IMR-90 (cell line): ENCODE results near the gene FAM13B. TPM values are rescaled to one million over a fixed set of nuclear protein-coding genes. Genes with fewer than 3 reads are reported as not detected.

Experiments
- ATAC-seq: fragments of 200-7000 bp; cut with Tn5 transposase; 2 replicates; pipeline ENCODE4 v1.9.1; 2020; ENCODE audit warnings: low read depth, mild to moderate bottlenecking, moderate library complexity
- BruUV-seq: library from RNA; stranded (reverse); fragments of 400-500 nt; replicated peaks from 2 replicates; lab custom pipeline; 2021; lab: Mats Ljungman, UMichigan
- CTCF ChIA-PET: fragments of 300-600 bp; formaldehyde crosslinking; extraction: SDS; loops from one replicate; lab custom pipeline; 2021; ENCODE audit warnings: antibody characterized with exemption; lab: Yijun Ruan, JAX
- POLR2A ChIA-PET: fragments of 300-600 bp; sonication (Branson Sonifier 250); formaldehyde crosslinking; loops from one replicate; lab custom pipeline; 2022; ENCODE audit warnings: antibody characterized with exemption; ENCODE audit not compliant: unreplicated experiment; lab: Charles Lee
- DNase-seq: peaks from one replicate; pipeline ENCODE4 v3.0.0; 2013
- H2AFZ ChIP-seq: replicated peaks from 2 replicates; pipeline ENCODE3; 2013; ENCODE audit warnings: low read length, mild to moderate bottlenecking; ENCODE audit not compliant: poor library complexity
- H2AK5ac ChIP-seq: 2 replicates; pipeline ENCODE4 v1.6.1; 2013; ENCODE audit warnings: low read depth, low read length, inconsistent platforms
- H2AK9ac ChIP-seq: replicated peaks from 2 replicates; pipeline ENCODE3; 2013; ENCODE audit warnings: mild to moderate bottlenecking, low read depth, low read length, moderate library complexity; ENCODE audit not compliant: poor library complexity
- H2BK120ac ChIP-seq: 2 replicates; pipeline ENCODE4 v1.6.1; 2013; ENCODE audit warnings: low read depth, low read length, inconsistent platforms
- H2BK15ac ChIP-seq: 3 replicates; pipeline ENCODE4 v1.6.1; 2013; ENCODE audit warnings: low read depth, low read length, inconsistent platforms
- H2BK20ac ChIP-seq: 2 replicates; pipeline ENCODE4 v1.6.1; 2013; ENCODE audit warnings: low read depth, mild to moderate bottlenecking, inconsistent platforms, low read length, moderate library complexity
- H2BK5ac ChIP-seq: 2 replicates; pipeline ENCODE4 v1.6.1; 2013; ENCODE audit warnings: mild to moderate bottlenecking, low read depth, low read length, inconsistent platforms; ENCODE audit not compliant: poor library complexity, severe bottlenecking
- H3K14ac ChIP-seq: replicated peaks from 2 replicates; pipeline ENCODE4 v1.6.1; 2013; ENCODE audit warnings: low read depth, low read length, inconsistent platforms
- H3K18ac ChIP-seq: 2 replicates; pipeline ENCODE4 v1.6.1; 2013; ENCODE audit warnings: low read depth, low read length, control low read depth
- H3K23ac ChIP-seq: 2 replicates; pipeline ENCODE4 v1.6.1; 2013; ENCODE audit warnings: low read depth, low read length, inconsistent platforms
- H3K27ac ChIP-seq: 2 replicates; pipeline ENCODE4 v1.5.1; 2013; ENCODE audit warnings: mild to moderate bottlenecking, control low read depth, low read length; ENCODE audit not compliant: insufficient read depth
- H3K27me3 ChIP-seq: 2 replicates; pipeline ENCODE4 v1.6.1; 2013; ENCODE audit warnings: low read length; ENCODE audit not compliant: control insufficient read depth, insufficient read depth
- H3K36me3 ChIP-seq: 2 replicates; pipeline ENCODE4 v1.6.1; 2013; ENCODE audit warnings: low read length, mixed read lengths; ENCODE audit not compliant: control insufficient read depth, insufficient read depth
- H3K4ac ChIP-seq: 2 replicates; pipeline ENCODE4 v1.6.1; 2013; ENCODE audit warnings: low read depth, low read length, inconsistent platforms
- H3K4me1 ChIP-seq: 2 replicates; pipeline ENCODE4 v1.6.1; 2013; ENCODE audit warnings: low read length, mixed read lengths; ENCODE audit not compliant: control insufficient read depth, insufficient read depth
- H3K4me2 ChIP-seq: 2 replicates; pipeline ENCODE4 v1.6.1; 2013; ENCODE audit warnings: low read depth, mild to moderate bottlenecking, control low read depth, low read length, moderate library complexity
- H3K4me3 ChIP-seq: 2 replicates; pipeline ENCODE4 v1.5.1; 2013; ENCODE audit warnings: low read depth, mild to moderate bottlenecking, control low read depth, low read length, moderate library complexity; ENCODE audit not compliant: insufficient read depth
- H3K56ac ChIP-seq: 2 replicates; pipeline ENCODE4 v1.6.1; 2013; ENCODE audit warnings: low read length, inconsistent platforms; ENCODE audit not compliant: insufficient read depth; ENCODE audit errors: extremely low read depth
- H3K79me1 ChIP-seq, 2 experiments: 2 replicates each; pipeline ENCODE4 v1.6.1; 2013; ENCODE audit warnings: low read length in 2 of 2, inconsistent platforms in 1 of 2, low read depth in 1 of 2
- H3K9ac ChIP-seq: 2 replicates; pipeline ENCODE4 v1.6.1; 2013; ENCODE audit warnings: low read depth, low read length, control low read depth
- H3K9me1 ChIP-seq: 2 replicates; pipeline ENCODE4 v1.6.1; 2013; ENCODE audit warnings: low read length, inconsistent platforms; ENCODE audit not compliant: insufficient read depth
- H3K9me3 ChIP-seq: 2 replicates; pipeline ENCODE4 v1.6.1; 2013; ENCODE audit warnings: low read length; ENCODE audit not compliant: control insufficient read depth, insufficient read depth
- H4K20me1 ChIP-seq: 2 replicates; pipeline ENCODE4 v1.6.1; 2013; ENCODE audit warnings: low read length, inconsistent platforms; ENCODE audit not compliant: insufficient read depth
- H4K5ac ChIP-seq: 2 replicates; pipeline ENCODE4 v1.6.1; 2013; ENCODE audit warnings: mild to moderate bottlenecking, low read depth, low read length, control low read depth
- H4K8ac ChIP-seq, 2 experiments: 2 replicates each; pipeline ENCODE4 v1.6.1; 2013; ENCODE audit warnings: low read depth in 2 of 2, low read length in 2 of 2, control low read depth in 1 of 2, inconsistent platforms in 1 of 2
- H4K91ac ChIP-seq: 2 replicates; pipeline ENCODE4 v1.6.1; 2013; ENCODE audit warnings: low read depth, low read length, inconsistent platforms; ENCODE audit not compliant: insufficient read depth
- BHLHE40 ChIP-seq: fragments of 150-350 bp; IDR thresholded peaks from 2 replicates; pipeline ENCODE4 v1.6.1; 2016; ENCODE audit warnings: mild to moderate bottlenecking, low read depth, low read length
- CHD1 ChIP-seq: IDR thresholded peaks from 2 replicates; pipeline ENCODE4 v1.6.1; 2012; ENCODE audit warnings: low read depth, low read length, improper control_type of control experiment
- FOS ChIP-seq: fragments of 150-350 bp; IDR thresholded peaks from 2 replicates; pipeline ENCODE4 v1.6.1; 2016; ENCODE audit warnings: low read depth, low read length
- MAFK ChIP-seq: IDR thresholded peaks from 2 replicates; pipeline ENCODE4 v1.6.1; 2012; ENCODE audit warnings: low read depth, low read length, improper control_type of control experiment
- MAZ ChIP-seq: IDR thresholded peaks from 2 replicates; pipeline ENCODE4 v1.6.1; 2012; ENCODE audit warnings: low read depth, mild to moderate bottlenecking, low read length, improper control_type of control experiment, moderate library complexity, borderline replicate concordance
- MXI1 ChIP-seq: IDR thresholded peaks from 2 replicates; pipeline ENCODE4 v1.6.1; 2012; ENCODE audit warnings: low read depth, mild to moderate bottlenecking, low read length, moderate library complexity, borderline replicate concordance
- NFE2L2 ChIP-seq: fragments of 150-350 bp; IDR thresholded peaks from 2 replicates; pipeline ENCODE4 v1.6.1; 2016; ENCODE audit warnings: low read depth, mild to moderate bottlenecking, low read length
- POLR2A ChIP-seq: IDR thresholded peaks from 2 replicates; pipeline ENCODE4 v1.6.1; 2012; ENCODE audit warnings: mild to moderate bottlenecking, low read depth, low read length
- RAD21 ChIP-seq: IDR thresholded peaks from 2 replicates; pipeline ENCODE4 v1.6.1; 2012; ENCODE audit warnings: low read length, improper control_type of control experiment
- RCOR1 ChIP-seq: IDR thresholded peaks from 2 replicates; pipeline ENCODE4 v1.6.1; 2012; ENCODE audit warnings: mild to moderate bottlenecking, low read length, improper control_type of control experiment; ENCODE audit not compliant: insufficient replicate concordance
- RFX5 ChIP-seq: IDR thresholded peaks from 2 replicates; pipeline ENCODE4 v1.8.0; 2012; ENCODE audit warnings: low read depth, mild to moderate bottlenecking, low read length, moderate library complexity
- WGBS, 2 experiments: methylation state at CpG; one replicate each; pipeline versions ENCODE4 v1.1.5 to v1.1.7; 2013; ENCODE audit warnings: missing lambda C conversion rate in 2 of 2; ENCODE audit not compliant: insufficient read length in 1 of 2; ENCODE audit errors: extremely low coverage in 2 of 2; 5-methylcytosine and 5-hydroxymethylcytosine counted together
- dilution Hi-C: fragments of 300-500 bp; cut with HindIII; formaldehyde crosslinking; loops from one replicate; pipeline ENCODE4 v1.14.3; 2018; ENCODE audit warnings: low sequenced_read_pairs; ENCODE audit not compliant: unreplicated experiment
- in situ Hi-C: fragments of 300-500 bp; cut with MboI; formaldehyde crosslinking; loops from 3 replicates; pipeline ENCODE4 v1.14.3; 2019; ENCODE audit warnings: low sequenced_read_pairs, inconsistent platforms, mixed read lengths
- intact Hi-C: fragments of 100-400 bp; cut with micrococcal nuclease; formaldehyde crosslinking; loops from 2 replicates; pipeline ENCODE4 v1.10.0; 2022
- polyA plus RNA-seq, 3 experiments: library from polyadenylated mRNA; depleted of rRNA; stranded (reverse); fragments of >200 nt; gene quantifications; 2 replicates each; pipeline ENCODE4 v1.2.3, GENCODE V29; 2012; ENCODE audit warnings: low replicate concordance in 1 of 3
- total RNA-seq: library from RNA; depleted of rRNA; stranded (reverse); fragments of >200 nt; gene quantifications from 2 replicates; pipeline ENCODE4 v1.2.3, GENCODE V29; 2012
- TF ChIP-seq, protein P1 (sequence below): fragments of 150-350 bp; IDR thresholded peaks from 2 replicates; pipeline ENCODE4 v1.6.1; 2016; ENCODE audit warnings: low read depth, mild to moderate bottlenecking, low read length, moderate library complexity, borderline replicate concordance
- TF ChIP-seq, protein P2 (sequence below): conservative IDR thresholded peaks from 2 replicates; pipeline ENCODE4 v1.5.1; 2012; ENCODE audit warnings: mild to moderate bottlenecking, low read depth, low read length, improper control_type of control experiment
- TF ChIP-seq, protein P3 (sequence below): fragments of 150-350 bp; IDR thresholded peaks from 2 replicates; pipeline ENCODE4 v1.6.1; 2017; ENCODE audit warnings: mild to moderate bottlenecking, antibody characterized with exemption, low read length, low read depth

The FAM13B gene
- total and polyA plus RNA-seq, 2 of the 4 experiments (the other 2 are of a cell fraction), result 14.6 to 15.1 TPM

DNA sequence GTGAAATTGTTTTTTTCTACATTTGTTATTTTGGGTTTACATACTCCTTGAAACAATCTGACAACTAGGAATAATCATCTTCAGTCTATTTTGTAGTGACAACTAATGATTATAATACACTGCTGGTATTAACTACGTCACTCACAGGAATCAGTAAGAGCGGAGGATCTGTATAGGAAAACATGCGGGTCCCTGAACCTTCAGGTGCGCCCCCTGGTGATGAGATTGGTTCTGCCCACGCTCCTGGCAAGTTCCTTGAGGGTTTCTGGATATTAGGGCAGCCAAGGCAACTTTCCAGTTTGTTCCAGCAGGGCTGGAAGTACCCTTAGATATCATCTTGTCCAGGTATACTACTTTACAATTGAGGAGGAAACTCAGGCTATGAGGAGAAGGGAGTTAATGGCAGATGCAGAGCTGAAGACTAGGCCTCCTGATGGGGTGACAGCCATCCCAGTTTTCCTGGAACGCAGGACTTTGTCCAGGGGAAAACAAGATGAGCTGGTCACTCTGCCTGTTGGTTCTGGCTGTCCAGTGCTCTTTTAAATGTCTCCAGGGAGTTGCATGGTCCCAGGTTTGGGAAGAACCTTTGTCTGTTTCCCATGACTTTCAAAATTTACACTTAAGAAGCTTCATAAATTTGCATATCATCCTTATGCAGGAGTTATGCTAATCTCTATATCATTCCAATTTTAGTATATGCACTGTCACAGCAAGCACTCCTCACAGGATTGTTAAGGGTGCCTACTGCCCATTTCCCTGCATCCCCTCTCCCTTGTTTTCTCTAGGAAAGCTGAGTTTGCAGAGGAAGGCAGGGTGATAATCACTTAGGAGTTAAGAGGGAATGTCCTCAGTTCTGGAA is 36.1 kb upstream of the FAM13B start:
- ChIA-PET POLR2A (no interaction called here), CTCF (interaction anchor here (0.6 to 1.8 kb wide), 8 partner anchors 13 to 290 kb away, joined by 3 to 6 read pairs (median 4); no protein-coding TSS in a partner anchor)
- Histone ChIP-seq H3K9me1 (no peaks in the 10 kb centered on the region), H3K4me1 (no peaks in the 10 kb centered on the region), H3K18ac (no peak overlapping the region), H4K20me1 (no peaks in the 10 kb centered on the region), H3K79me1 (no peaks in the 10 kb centered on the region), H3K27ac (no peak overlapping the region), H2BK20ac (no peak overlapping the region), H3K27me3 (peaks cover 3% of the 10 kb centered on the region), H3K4ac (no peak overlapping the region), H3K9me3 (no peaks in the 10 kb centered on the region), H2BK15ac (no peak overlapping the region), H2AFZ (no peak overlapping the region), H3K14ac (no peak overlapping the region), H3K23ac (no peak overlapping the region), H4K91ac (no peak overlapping the region), H3K4me3 (no peak overlapping the region), H2BK5ac (no peak overlapping the region), H2AK5ac (no peak overlapping the region), H2BK120ac (no peak overlapping the region), H4K5ac (no peak overlapping the region), H3K9ac (no peak overlapping the region), H3K56ac (no peak overlapping the region), H3K36me3 (no peaks in the 10 kb centered on the region), H4K8ac (no peak overlapping the region), H3K4me2 (no peak overlapping the region), H2AK9ac (no peak overlapping the region)
- WGBS, 2 experiments, result no CpG with 5 or more reads among the region's 6 CpGs
- DNase-seq (peak; percentile 71), ATAC-seq (peak; percentile 95)
- BruUV-seq, result no TSS peak
- intact Hi-C loops (loop anchor here (1.0 kb wide), 2 partner anchors 33 to 290 kb away; no protein-coding TSS in a partner anchor), dilution Hi-C loops (no loop called here), in situ Hi-C loops (loop anchor here (25.0 kb wide), 1 partner anchor 432 kb away; no protein-coding TSS in a partner anchor)
- no peak for TF ChIP-seq MXI1
- no peak for TF ChIP-seq NFE2L2
- TF ChIP-seq, protein P1, sequence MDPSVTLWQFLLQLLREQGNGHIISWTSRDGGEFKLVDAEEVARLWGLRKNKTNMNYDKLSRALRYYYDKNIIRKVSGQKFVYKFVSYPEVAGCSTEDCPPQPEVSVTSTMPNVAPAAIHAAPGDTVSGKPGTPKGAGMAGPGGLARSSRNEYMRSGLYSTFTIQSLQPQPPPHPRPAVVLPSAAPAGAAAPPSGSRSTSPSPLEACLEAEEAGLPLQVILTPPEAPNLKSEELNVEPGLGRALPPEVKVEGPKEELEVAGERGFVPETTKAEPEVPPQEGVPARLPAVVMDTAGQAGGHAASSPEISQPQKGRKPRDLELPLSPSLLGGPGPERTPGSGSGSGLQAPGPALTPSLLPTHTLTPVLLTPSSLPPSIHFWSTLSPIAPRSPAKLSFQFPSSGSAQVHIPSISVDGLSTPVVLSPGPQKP, result no peak
- no peak for TF ChIP-seq POLR2A
- TF ChIP-seq RAD21, result peak; percentile 62
- TF ChIP-seq MAFK, result no peak
- no peak for TF ChIP-seq RCOR1
- TF ChIP-seq, protein P2, sequence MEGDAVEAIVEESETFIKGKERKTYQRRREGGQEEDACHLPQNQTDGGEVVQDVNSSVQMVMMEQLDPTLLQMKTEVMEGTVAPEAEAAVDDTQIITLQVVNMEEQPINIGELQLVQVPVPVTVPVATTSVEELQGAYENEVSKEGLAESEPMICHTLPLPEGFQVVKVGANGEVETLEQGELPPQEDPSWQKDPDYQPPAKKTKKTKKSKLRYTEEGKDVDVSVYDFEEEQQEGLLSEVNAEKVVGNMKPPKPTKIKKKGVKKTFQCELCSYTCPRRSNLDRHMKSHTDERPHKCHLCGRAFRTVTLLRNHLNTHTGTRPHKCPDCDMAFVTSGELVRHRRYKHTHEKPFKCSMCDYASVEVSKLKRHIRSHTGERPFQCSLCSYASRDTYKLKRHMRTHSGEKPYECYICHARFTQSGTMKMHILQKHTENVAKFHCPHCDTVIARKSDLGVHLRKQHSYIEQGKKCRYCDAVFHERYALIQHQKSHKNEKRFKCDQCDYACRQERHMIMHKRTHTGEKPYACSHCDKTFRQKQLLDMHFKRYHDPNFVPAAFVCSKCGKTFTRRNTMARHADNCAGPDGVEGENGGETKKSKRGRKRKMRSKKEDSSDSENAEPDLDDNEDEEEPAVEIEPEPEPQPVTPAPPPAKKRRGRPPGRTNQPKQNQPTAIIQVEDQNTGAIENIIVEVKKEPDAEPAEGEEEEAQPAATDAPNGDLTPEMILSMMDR, result peak; percentile 81
- TF ChIP-seq CHD1, result no peak
- no peak for TF ChIP-seq BHLHE40
- no peak for TF ChIP-seq FOS
- TF ChIP-seq RFX5, result no peak
- TF ChIP-seq, protein P3, sequence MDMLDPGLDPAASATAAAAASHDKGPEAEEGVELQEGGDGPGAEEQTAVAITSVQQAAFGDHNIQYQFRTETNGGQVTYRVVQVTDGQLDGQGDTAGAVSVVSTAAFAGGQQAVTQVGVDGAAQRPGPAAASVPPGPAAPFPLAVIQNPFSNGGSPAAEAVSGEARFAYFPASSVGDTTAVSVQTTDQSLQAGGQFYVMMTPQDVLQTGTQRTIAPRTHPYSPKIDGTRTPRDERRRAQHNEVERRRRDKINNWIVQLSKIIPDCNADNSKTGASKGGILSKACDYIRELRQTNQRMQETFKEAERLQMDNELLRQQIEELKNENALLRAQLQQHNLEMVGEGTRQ, result no peak
- TF ChIP-seq MAZ, result no peak
